T-cell (primary cell): ENCODE measurements around the gene KRT10. TPM values are rescaled to one million over a fixed set of nuclear protein-coding genes. Genes with fewer than 3 reads are reported as not detected.

ENCODE experiments used
- ATAC-seq, 4 experiments: fragments of 200-7000 bp in 3 of 4; fragments of 150-1000 bp in 1 of 4; cut with Tn5 transposase; replicated peaks in 1 of 4; 1 replicate in 3 of 4; 2 replicates in 1 of 4; pipeline ENCODE4 v1.10.0; 2021; ENCODE audit warnings: moderate library complexity in 3 of 4, mild to moderate bottlenecking in 2 of 4, moderate number of reproducible peaks in 1 of 4
- CTCF ChIA-PET, 2 donors: fragments of 300-600 bp; sonication (Branson Sonifier 250); formaldehyde crosslinking; loops; one replicate each; lab custom pipeline; 2022; ENCODE audit warnings: antibody characterized with exemption in 2 of 2; lab: Charles Lee
- POLR2A ChIA-PET, 2 donors: fragments of 300-600 bp; sonication (Branson Sonifier 250); formaldehyde crosslinking; loops; one replicate each; lab custom pipeline; 2022; ENCODE audit warnings: antibody characterized with exemption in 2 of 2; lab: Charles Lee
- DNase-seq, 35 experiments: peaks; one replicate each; pipeline versions ENCODE4 v3.0.0 to v3.0.0-alpha.2; 2013 to 2023
- H3K27ac ChIP-seq: one replicate; pipeline ENCODE4 v1.5.1; 2013; ENCODE audit warnings: low read length
- H3K27me3 ChIP-seq, 2 experiments: replicated peaks in 1 of 2; 1 replicate in 1 of 2; 2 replicates in 1 of 2; pipeline versions ENCODE4 v1.6.1 to v1.7.0; 2013; ENCODE audit warnings: low read length in 1 of 2, mixed read lengths in 1 of 2; ENCODE audit not compliant: control insufficient read depth in 2 of 2, insufficient read depth in 2 of 2; ENCODE audit errors: extremely low read depth in 1 of 2
- H3K36me3 ChIP-seq, 2 donors: 1 replicate in 1 of 2; 2 replicates in 1 of 2; pipeline versions ENCODE4 v1.6.1 to v1.7.0; 2013; ENCODE audit warnings: low read length in 1 of 2; ENCODE audit not compliant: control insufficient read depth in 2 of 2, insufficient read depth in 1 of 2; ENCODE audit errors: extremely low read depth in 1 of 2
- H3K4me1 ChIP-seq, 2 experiments: 1 replicate in 1 of 2; 2 replicates in 1 of 2; pipeline versions ENCODE4 v1.6.1 to v1.7.0; 2013; ENCODE audit warnings: low read length in 2 of 2, mixed read lengths in 1 of 2; ENCODE audit not compliant: insufficient read depth in 2 of 2, control insufficient read depth in 1 of 2; ENCODE audit errors: extremely low read depth in 1 of 2
- H3K4me3 ChIP-seq, 2 donors: 1 replicate in 1 of 2; 2 replicates in 1 of 2; pipeline versions ENCODE4 v1.5.1 to v1.7.0; 2013; ENCODE audit warnings: mild to moderate bottlenecking in 2 of 2, low read length in 1 of 2, moderate library complexity in 1 of 2; ENCODE audit not compliant: control insufficient read depth in 1 of 2; ENCODE audit errors: extremely low read depth in 1 of 2
- H3K9me3 ChIP-seq: 2 replicates; pipeline ENCODE4 v1.7.0; 2013
- H3K27ac Mint-ChIP-seq, 2 donors: one replicate each; pipeline ENCODE4 v1.8.0; 2020 to 2021; ENCODE audit warnings: mild to moderate bottlenecking in 2 of 2, mixed read lengths in 2 of 2
- H3K27me3 Mint-ChIP-seq, 2 donors: one replicate each; pipeline ENCODE4 v1.8.0; 2021 to 2022; ENCODE audit warnings: mixed read lengths in 2 of 2
- H3K36me3 Mint-ChIP-seq: one replicate; pipeline ENCODE4 v1.8.0; 2021; ENCODE audit warnings: mixed read lengths
- H3K4me1 Mint-ChIP-seq, 3 donors: one replicate each; pipeline ENCODE4 v1.8.0; 2020 to 2022; ENCODE audit warnings: mixed read lengths in 3 of 3, mild to moderate bottlenecking in 1 of 3
- H3K4me3 Mint-ChIP-seq, 3 donors: one replicate each; pipeline ENCODE4 v1.8.0; 2020 to 2022; ENCODE audit warnings: mild to moderate bottlenecking in 3 of 3, mixed read lengths in 3 of 3, moderate library complexity in 3 of 3
- H3K9me3 Mint-ChIP-seq, 3 donors: one replicate each; pipeline ENCODE4 v1.8.0; 2020 to 2022; ENCODE audit warnings: mixed read lengths in 3 of 3
- WGBS: methylation state at CpG from one replicate; pipeline ENCODE4 v1.1.5; 2013; ENCODE audit warnings: missing lambda C conversion rate; ENCODE audit not compliant: insufficient coverage; 5-methylcytosine and 5-hydroxymethylcytosine counted together
- total RNA-seq, 35 experiments: library from RNA in 6 of 35; stranded (reverse) in 6 of 35; fragments of 120-200 nt in 1 of 35; gene quantifications; one replicate each; pipeline versions ENCODE4 v1.2.1 to v1.2.4 and lab custom pipeline; 2013 to 2026

KRT10 gene
- total RNA-seq, 5 donors from 2014 or later (not counting 1 experiment from before 2014, with no cell fraction given), result 27.2 to 35.3 (median 31.4) TPM

DNA sequence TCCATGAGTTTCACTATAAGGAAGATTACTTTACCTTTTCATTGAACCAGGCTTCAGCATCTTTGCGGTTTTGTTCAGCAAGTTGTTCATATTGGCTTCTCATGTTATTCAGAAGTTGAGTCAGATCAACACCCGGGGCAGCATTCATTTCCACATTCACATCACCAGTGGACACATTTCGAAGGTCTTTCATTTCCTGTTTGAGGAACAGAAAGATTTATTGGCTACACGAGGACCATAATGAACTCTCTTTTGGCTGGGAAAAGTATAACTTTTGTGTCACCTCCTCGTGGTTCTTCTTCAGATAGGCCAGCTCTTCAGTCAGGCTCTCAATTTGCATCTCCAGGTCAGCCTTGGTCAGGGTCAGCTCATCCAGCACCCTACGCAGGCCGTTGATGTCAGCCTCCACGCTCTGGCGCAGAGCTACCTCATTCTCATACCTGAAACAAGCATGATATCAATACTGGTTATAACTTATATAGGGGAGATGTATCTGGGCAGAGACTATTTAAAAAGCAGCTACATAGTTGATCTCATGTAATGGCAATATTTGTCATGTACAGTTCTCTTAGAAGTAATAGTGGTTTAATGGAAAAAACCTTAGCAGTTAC is 2.1 kb downstream of the KRT10 start:
- H3K27ac ChIP-seq, result no peak overlapping the region
- H3K4me3 ChIP-seq, result no peak overlapping the region
- Mint-ChIP-seq H3K27me3 (peaks cover 6 to 10% of the 10 kb centered on the region in 2 donors), H3K9me3 (peaks cover 0 to 6% (median 0%) of the 10 kb centered on the region in 3 donors), H3K27ac (no peak overlapping the region), H3K4me3 (peak overlapping the region; percentile 76 to 94 (median 76)), H3K4me1 (peaks cover 20 to 31% (median 27%) of the 10 kb centered on the region in 3 donors), H3K36me3 (peaks cover 38% of the 10 kb centered on the region)
- H3K4me1 ChIP-seq, result peaks cover 6 to 10% of the 10 kb centered on the region in 2 experiments
- no peak for DNase-seq
- no peak for ATAC-seq
- H3K27me3 ChIP-seq, result peaks cover 0 to 4% of the 10 kb centered on the region in 2 experiments
- CTCF ChIA-PET, result interaction anchor here in 1 of 2 donors (0.9 to 2.2 kb wide), 2 partner anchors 842 to 846 kb away, joined by 4 to 13 read pairs; no protein-coding TSS in a partner anchor
- peaks cover 0 to 10% of the 10 kb centered on the region in 2 donors for H3K36me3 ChIP-seq
- H3K9me3 ChIP-seq, result no peaks in the 10 kb centered on the region
- POLR2A ChIA-PET, result no interaction called here
- WGBS, result 72% methylated on average over 3 of the region's 9 CpGs

DNA sequence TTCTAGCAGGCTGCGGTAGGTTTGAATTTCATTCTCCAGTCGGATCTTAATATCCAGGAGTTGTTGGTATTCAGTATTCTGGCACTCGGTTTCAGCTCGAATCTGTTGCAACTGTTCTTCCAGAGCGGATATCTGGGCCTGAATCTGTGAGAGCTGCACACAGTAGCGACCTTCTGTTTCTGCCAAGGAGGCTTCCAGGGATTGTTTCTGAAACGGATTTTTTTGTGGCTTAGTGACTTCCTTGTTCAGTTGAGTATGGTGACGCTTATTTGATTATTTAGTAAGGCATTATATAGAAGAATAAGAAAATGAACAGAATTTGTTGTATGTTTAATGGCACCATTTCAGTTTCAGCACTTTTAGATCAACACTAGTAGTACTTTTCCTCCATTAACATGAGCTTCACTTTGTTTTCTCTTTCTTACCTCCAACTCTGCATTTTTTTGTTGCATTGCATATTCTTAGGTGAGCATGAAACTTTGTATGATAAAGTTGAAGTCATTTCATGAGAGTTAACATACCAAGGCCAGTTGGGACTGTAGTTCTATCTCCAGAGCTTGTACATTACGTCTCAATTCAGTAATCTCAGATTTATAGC is 2.8 kb downstream of the KRT10 start:
- CTCF ChIA-PET, result interaction anchor here in 1 of 2 donors (0.8 to 2.2 kb wide), 3 partner anchors 200 to 847 kb away, joined by 3 to 13 read pairs (median 4); no protein-coding TSS in a partner anchor

DNA sequence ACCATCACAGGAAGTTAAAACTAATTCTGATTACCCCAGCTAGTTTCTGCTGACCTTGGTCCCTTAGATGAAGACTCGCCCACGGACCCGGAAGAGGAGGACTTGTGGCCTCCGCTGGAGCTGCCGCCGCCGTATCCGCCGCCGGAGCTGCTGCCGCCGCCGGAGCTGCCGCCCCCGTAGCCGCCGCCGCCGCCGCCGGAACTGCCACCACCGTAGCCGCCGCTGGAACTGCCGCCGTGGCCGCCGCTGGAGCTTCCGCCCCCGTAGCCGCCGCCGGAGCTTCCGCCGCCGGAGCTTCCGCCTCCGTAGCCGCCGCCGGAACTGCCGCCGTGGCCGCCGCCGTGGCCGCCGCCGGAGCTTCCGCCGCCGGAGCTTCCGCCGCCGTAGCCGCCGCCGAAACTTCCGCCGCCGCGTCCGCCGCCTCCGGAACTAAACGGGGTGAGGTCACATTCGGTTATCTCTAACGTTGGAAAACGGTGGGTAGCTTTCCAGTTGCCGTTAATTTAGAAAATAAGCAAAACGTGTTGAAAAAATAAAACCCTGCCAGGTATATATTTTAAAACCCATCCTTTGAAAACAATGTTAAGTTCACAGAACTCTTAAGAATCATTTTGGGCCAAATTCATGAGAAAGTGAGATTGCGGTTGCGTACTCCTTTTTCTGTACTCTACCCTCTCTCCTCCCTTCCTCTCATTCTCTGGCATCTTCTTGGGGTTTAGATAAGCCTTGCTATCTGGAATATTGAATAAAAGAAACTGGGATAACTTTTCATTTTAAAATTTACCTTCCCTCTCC is 3.5 kb downstream of the KRT10 start:
- peak overlapping the region; percentile 95 to 96 for H3K27ac Mint-ChIP-seq
- WGBS, result under 1% methylated on average over 62 of the region's 73 CpGs
- peaks cover 0 to 6% (median 0%) of the 10 kb centered on the region in 3 donors for H3K9me3 Mint-ChIP-seq
- peak; percentile 67 to 96 (median 80) for DNase-seq
- Histone ChIP-seq H3K27me3 (peaks cover 0 to 4% of the 10 kb centered on the region in 2 experiments), H3K4me3 (peak overlapping the region; percentile 71 to 76), H3K9me3 (no peaks in the 10 kb centered on the region), H3K4me1 (peaks cover 6 to 10% of the 10 kb centered on the region in 2 experiments), H3K36me3 (peaks cover 0 to 10% of the 10 kb centered on the region in 2 donors), H3K27ac (peak overlapping the region; percentile 83)
- CTCF ChIA-PET, result interaction anchor here in 1 of 2 donors (0.7 to 2.2 kb wide), 7 partner anchors 10 to 870 kb away, joined by 3 to 13 read pairs (median 5); partner anchors contain the start of gene EIF1
- POLR2A ChIA-PET, result interaction anchor here (0.6 to 1.5 kb wide), 11 partner anchors 172 to 1111 kb away, joined by 3 to 11 read pairs (median 4); partner anchors contain the start of genes EIF1 (in 2 of the 2), ODAD4 (in 1 of the 2) and TOP2A (in 1 of the 2)
- peaks cover 20 to 31% (median 27%) of the 10 kb centered on the region in 3 donors for H3K4me1 Mint-ChIP-seq
- peak overlapping the region; percentile 92 to 94 (median 94) for H3K4me3 Mint-ChIP-seq
- H3K36me3 Mint-ChIP-seq, result peaks cover 34% of the 10 kb centered on the region
- peak; percentile 89 to 95 (median 90) for ATAC-seq
- peaks cover 9 to 15% of the 10 kb centered on the region in 2 donors for H3K27me3 Mint-ChIP-seq

More for the DNA sequence above, 2.8 kb downstream of the KRT10 start:
- peak overlapping the region; percentile 65 to 75 for H3K27ac Mint-ChIP-seq
- peaks cover 38% of the 10 kb centered on the region for H3K36me3 Mint-ChIP-seq
- Histone ChIP-seq H3K27ac (peak overlapping the region; percentile 83), H3K36me3 (peaks cover 0 to 10% of the 10 kb centered on the region in 2 donors), H3K4me3 (peak overlapping the region; percentile 39 to 61), H3K4me1 (peaks cover 6 to 10% of the 10 kb centered on the region in 2 experiments), H3K9me3 (no peaks in the 10 kb centered on the region), H3K27me3 (peaks cover 0 to 4% of the 10 kb centered on the region in 2 experiments)
- 78% methylated on average over 5 of the region's 9 CpGs for WGBS
- peaks cover 0 to 6% (median 0%) of the 10 kb centered on the region in 3 donors for H3K9me3 Mint-ChIP-seq
- POLR2A ChIA-PET, result interaction anchor here in 1 of 2 donors (1.5 kb wide), 1 partner anchor 871 kb away, joined by 11 read pairs; no protein-coding TSS in a partner anchor
- peak overlapping the region; percentile 76 to 94 (median 76) for H3K4me3 Mint-ChIP-seq
- peaks cover 20 to 31% (median 27%) of the 10 kb centered on the region in 3 donors for H3K4me1 Mint-ChIP-seq
- ATAC-seq, result no peak
- DNase-seq, result peak in 1 of 35 experiments; percentile 16
- peaks cover 8 to 13% of the 10 kb centered on the region in 2 donors for H3K27me3 Mint-ChIP-seq

DNA sequence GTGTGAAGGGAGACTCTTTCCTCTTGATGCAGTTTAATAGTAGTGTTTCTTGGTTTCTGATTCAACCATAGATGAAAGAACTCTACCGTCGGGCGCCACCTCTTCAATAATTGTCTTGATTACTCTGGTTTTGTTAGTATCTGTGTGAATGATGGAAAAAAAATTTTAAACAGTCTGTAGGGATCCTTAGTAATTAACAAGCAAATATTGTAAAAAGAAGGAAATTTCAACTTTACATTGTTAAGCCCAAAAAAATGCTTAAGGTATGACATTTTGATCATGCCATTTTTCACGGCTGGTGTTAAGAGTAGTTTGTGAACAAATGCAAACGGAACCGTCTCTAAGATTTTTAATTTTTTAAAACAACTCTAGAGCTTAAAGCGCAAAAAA is 4.1 kb downstream of the KRT10 start:
- Mint-ChIP-seq H3K4me3 (peak overlapping the region; percentile 92 to 94 (median 94)), H3K27me3 (peaks cover 13 to 19% of the 10 kb centered on the region in 2 donors), H3K9me3 (peaks cover 0 to 6% (median 0%) of the 10 kb centered on the region in 3 donors), H3K4me1 (peaks cover 20 to 31% (median 27%) of the 10 kb centered on the region in 3 donors), H3K27ac (peak overlapping the region; percentile 95 to 96), H3K36me3 (peaks cover 32% of the 10 kb centered on the region)
- WGBS, result no CpG with 5 or more reads among the region's 7 CpGs
- Histone ChIP-seq H3K4me3 (peak overlapping the region; percentile 71 to 76), H3K27ac (peak overlapping the region; percentile 76), H3K4me1 (peaks cover 6 to 10% of the 10 kb centered on the region in 2 experiments), H3K9me3 (no peaks in the 10 kb centered on the region), H3K36me3 (peaks cover 0 to 10% of the 10 kb centered on the region in 2 donors), H3K27me3 (peaks cover 0 to 4% of the 10 kb centered on the region in 2 experiments)
- DNase-seq, result no peak
- ChIA-PET CTCF (interaction anchor here in 1 of 2 donors (0.7 to 2.2 kb wide), 6 partner anchors 9 to 871 kb away, joined by 3 to 13 read pairs (median 7); partner anchors contain the start of gene EIF1), POLR2A (interaction anchor here (0.6 to 1.5 kb wide), 10 partner anchors 172 to 972 kb away, joined by 3 to 11 read pairs (median 4); partner anchors contain the start of genes EIF1 (in 2 of the 2) and TOP2A (in 1 of the 2))
- peak in 1 of 4 experiments; percentile 1 for ATAC-seq

DNA sequence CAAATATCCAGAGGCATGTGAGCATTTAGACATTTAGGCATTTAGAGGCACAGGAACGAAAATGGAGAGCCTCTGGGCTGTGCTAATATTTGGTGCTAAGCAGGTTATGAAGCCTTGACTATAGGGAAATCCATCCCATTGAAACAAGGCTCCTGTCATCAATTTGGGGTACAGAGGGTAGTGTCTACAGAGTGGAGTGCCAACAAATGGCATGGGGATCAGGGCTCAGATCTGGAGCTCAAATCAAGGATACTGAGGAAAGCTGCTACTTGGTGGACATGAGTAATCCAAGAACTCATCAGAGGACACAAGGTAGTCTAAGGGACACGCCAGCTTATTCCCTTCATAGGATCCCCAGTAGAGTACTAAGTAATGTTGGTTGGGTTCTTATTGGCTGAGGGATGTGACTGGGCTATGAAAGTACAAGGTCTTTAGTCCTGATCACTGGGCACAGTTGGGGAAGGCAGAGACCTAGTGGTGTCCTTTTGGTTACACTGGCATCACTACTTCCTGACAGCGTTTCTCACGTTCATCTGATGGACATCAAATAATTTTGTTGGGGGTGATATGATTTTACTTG is 5.2 kb downstream of the KRT10 start:
- ChIA-PET CTCF (no interaction called here), POLR2A (interaction anchor here in 1 of 2 donors (0.5 kb wide), 1 partner anchor 855 kb away, joined by 3 read pairs; no protein-coding TSS in a partner anchor)
- H3K4me1 Mint-ChIP-seq, result peaks cover 20 to 31% (median 27%) of the 10 kb centered on the region in 3 donors

More for the DNA sequence above, 5.2 kb downstream of the KRT10 start:
- H3K27ac ChIP-seq, result no peak overlapping the region
- Mint-ChIP-seq H3K9me3 (peaks cover 0 to 6% (median 0%) of the 10 kb centered on the region in 3 donors), H3K36me3 (peaks cover 28% of the 10 kb centered on the region), H3K4me3 (peak overlapping the region; percentile 49 to 59 (median 56)), H3K27ac (no peak overlapping the region), H3K27me3 (peaks cover 22 to 28% of the 10 kb centered on the region in 2 donors)
- H3K27me3 ChIP-seq, result peaks cover 2 to 5% of the 10 kb centered on the region in 2 experiments
- H3K36me3 ChIP-seq, result peaks cover 0 to 7% of the 10 kb centered on the region in 2 donors
- 100% methylated on average over 1 of the region's 4 CpGs for WGBS
- H3K4me1 ChIP-seq, result peaks cover 6 to 10% of the 10 kb centered on the region in 2 experiments
- ATAC-seq, result no peak
- no peak for DNase-seq
- H3K9me3 ChIP-seq, result no peaks in the 10 kb centered on the region
- no peak overlapping the region for H3K4me3 ChIP-seq
